H9 (cell line): ENCODE data around the gene NME2. TPM values are rescaled to one million over a fixed set of nuclear protein-coding genes. Genes with fewer than 3 reads are reported as not detected.

Experiments used
- DNase-seq: peaks from one replicate; pipeline ENCODE4 v3.0.0-alpha.2; 2017
- H2AFZ ChIP-seq: one replicate; pipeline ENCODE4 v1.6.1; 2013; ENCODE audit warnings: mild to moderate bottlenecking, low read length, control low read depth, moderate library complexity
- H2AK5ac ChIP-seq: 2 replicates; pipeline ENCODE4 v1.6.1; 2013; ENCODE audit warnings: low read length, control low read depth, mixed read lengths; ENCODE audit not compliant: insufficient read length
- H2BK120ac ChIP-seq: one replicate; pipeline ENCODE4 v1.6.1; 2013; ENCODE audit warnings: low read depth, mild to moderate bottlenecking, low read length, control low read depth, inconsistent platforms; ENCODE audit not compliant: poor library complexity, severe bottlenecking
- H2BK12ac ChIP-seq: 2 replicates; pipeline ENCODE4 v1.6.1; 2013; ENCODE audit warnings: low read length, control low read depth, mixed read lengths, low read depth; ENCODE audit not compliant: insufficient read length
- H2BK15ac ChIP-seq: 2 replicates; pipeline ENCODE4 v1.6.1; 2013; ENCODE audit warnings: low read depth, low read length, control low read depth
- H2BK20ac ChIP-seq: one replicate; pipeline ENCODE4 v1.6.1; 2013; ENCODE audit warnings: low read depth, mild to moderate bottlenecking, low read length, control low read depth, inconsistent platforms; ENCODE audit not compliant: poor library complexity, severe bottlenecking
- H2BK5ac ChIP-seq: 2 replicates; pipeline ENCODE4 v1.6.1; 2013; ENCODE audit warnings: low read length, control low read depth, mixed read lengths; ENCODE audit not compliant: insufficient read length
- H3K14ac ChIP-seq: 2 replicates; pipeline ENCODE4 v1.6.1; 2013; ENCODE audit warnings: low read length, control low read depth; ENCODE audit not compliant: insufficient read depth
- H3K18ac ChIP-seq: 2 replicates; pipeline ENCODE4 v1.6.1; 2013; ENCODE audit warnings: low read depth, mild to moderate bottlenecking, mixed read lengths, low read length, control low read depth; ENCODE audit not compliant: insufficient read length
- H3K23ac ChIP-seq: 2 replicates; pipeline ENCODE4 v1.6.1; 2013; ENCODE audit warnings: low read length, control low read depth, mixed read lengths, low read depth; ENCODE audit not compliant: insufficient read length
- H3K23me2 ChIP-seq: 2 replicates; pipeline ENCODE4 v1.6.1; 2013; ENCODE audit warnings: low read depth, mild to moderate bottlenecking, mixed read lengths, low read length, control low read depth; ENCODE audit not compliant: insufficient read length, poor library complexity, severe bottlenecking
- H3K27ac ChIP-seq: 2 replicates; pipeline ENCODE4 v1.5.1; 2013; ENCODE audit warnings: low read length, control low read depth, mixed read lengths, low read depth; ENCODE audit not compliant: insufficient read length
- H3K27me3 ChIP-seq: 2 replicates; pipeline ENCODE4 v1.6.1; 2013; ENCODE audit warnings: low read length, control low read depth, inconsistent platforms; ENCODE audit not compliant: insufficient read depth
- H3K4ac ChIP-seq: 2 replicates; pipeline ENCODE4 v1.6.1; 2013; ENCODE audit warnings: low read depth, mild to moderate bottlenecking, control low read depth, inconsistent platforms, low read length, moderate library complexity
- H3K4me1 ChIP-seq: 2 replicates; pipeline ENCODE4 v1.6.1; 2013; ENCODE audit warnings: low read length, control low read depth, inconsistent platforms; ENCODE audit not compliant: insufficient read depth
- H3K4me2 ChIP-seq: 2 replicates; pipeline ENCODE4 v1.6.1; 2013; ENCODE audit warnings: low read length, control low read depth, mixed read lengths; ENCODE audit not compliant: insufficient read length, insufficient read depth
- H3K56ac ChIP-seq: 2 replicates; pipeline ENCODE4 v1.6.1; 2013; ENCODE audit warnings: low read depth, mild to moderate bottlenecking, mixed read lengths, low read length, control low read depth; ENCODE audit not compliant: insufficient read length
- H3K79me1 ChIP-seq: 2 replicates; pipeline ENCODE4 v1.6.1; 2013; ENCODE audit warnings: low read depth, mild to moderate bottlenecking, moderate library complexity, low read length, control low read depth, inconsistent platforms; ENCODE audit not compliant: insufficient read depth, poor library complexity, severe bottlenecking
- H3K79me2 ChIP-seq: 2 replicates; pipeline ENCODE4 v1.6.1; 2013; ENCODE audit warnings: low read length, control low read depth, inconsistent platforms; ENCODE audit not compliant: insufficient read depth
- H3K9ac ChIP-seq: 2 replicates; pipeline ENCODE4 v1.6.1; 2013; ENCODE audit warnings: low read length, control low read depth, mixed read lengths; ENCODE audit not compliant: insufficient read length; ENCODE audit errors: extremely low read depth
- H3K9me3 ChIP-seq: one replicate; pipeline ENCODE4 v1.6.1; 2013; ENCODE audit warnings: low read depth, low read length, inconsistent platforms; ENCODE audit not compliant: control insufficient read depth
- H3T11ph ChIP-seq: one replicate; pipeline ENCODE4 v1.6.1; 2013; ENCODE audit warnings: mild to moderate bottlenecking, low read length, control low read depth, inconsistent platforms
- H4K20me1 ChIP-seq: one replicate; pipeline ENCODE4 v1.6.1; 2013; ENCODE audit not compliant: control insufficient read depth, insufficient read length, insufficient read depth
- H4K5ac ChIP-seq: 2 replicates; pipeline ENCODE4 v1.6.1; 2013; ENCODE audit warnings: low read depth, mild to moderate bottlenecking, mixed read lengths, low read length, control low read depth; ENCODE audit not compliant: insufficient read length
- H4K8ac ChIP-seq: replicated peaks from 2 replicates; pipeline ENCODE4 v1.6.1; 2013; ENCODE audit warnings: low read length, control low read depth, mixed read lengths, low read depth; ENCODE audit not compliant: insufficient read length
- H4K91ac ChIP-seq: 2 replicates; pipeline ENCODE4 v1.6.1; 2013; ENCODE audit warnings: low read depth, mild to moderate bottlenecking, moderate library complexity, mixed read lengths, low read length, control low read depth; ENCODE audit not compliant: insufficient read length
- H3K27ac Mint-ChIP-seq, 3 experiments: 2 replicates in 2 of 3; 3 replicates in 1 of 3; pipeline ENCODE4 v1.8.0; 2020 to 2021; ENCODE audit warnings: mixed read lengths in 3 of 3, mild to moderate bottlenecking in 1 of 3, moderate library complexity in 1 of 3
- H3K27me3 Mint-ChIP-seq: 2 replicates; pipeline ENCODE4 v1.8.0; 2021; ENCODE audit warnings: low read depth, mild to moderate bottlenecking, moderate library complexity, mixed read lengths
- H3K36me3 Mint-ChIP-seq, 3 experiments: 2 replicates in 2 of 3; 3 replicates in 1 of 3; pipeline ENCODE4 v1.8.0; 2020 to 2021; ENCODE audit warnings: low read depth in 3 of 3, mixed read lengths in 3 of 3; ENCODE audit not compliant: insufficient read depth in 1 of 3
- H3K4me1 Mint-ChIP-seq, 2 experiments: 2 replicates each; pipeline ENCODE4 v1.8.0; 2020; ENCODE audit warnings: mixed read lengths in 2 of 2
- H3K4me3 Mint-ChIP-seq, 2 experiments: 2 replicates in 1 of 2; 3 replicates in 1 of 2; pipeline ENCODE4 v1.8.0; 2020 to 2021; ENCODE audit warnings: mild to moderate bottlenecking in 2 of 2, mixed read lengths in 2 of 2, moderate library complexity in 1 of 2
- H3K9me3 Mint-ChIP-seq, 2 experiments: 2 replicates in 1 of 2; 3 replicates in 1 of 2; pipeline ENCODE4 v1.8.0; 2020; ENCODE audit warnings: mild to moderate bottlenecking in 2 of 2, mixed read lengths in 2 of 2, moderate library complexity in 1 of 2
- WGBS: extraction: QIAGEN DNeasy Blood & Tissue Kit; methylation state at CpG from one replicate; pipeline ENCODE4 v1.1.7; 2013; ENCODE audit warnings: missing lambda C conversion rate, low lambda C conversion rate, mixed read lengths; ENCODE audit not compliant: insufficient read length; ENCODE audit errors: extremely low coverage; 5-methylcytosine and 5-hydroxymethylcytosine counted together
- total RNA-seq: library from RNA; stranded (reverse); gene quantifications from 2 replicates; pipeline ENCODE4 v1.2.1, GENCODE V29; 2021
- TF ChIP-seq, protein P1 (sequence below): fragments of 200-600 bp; sonication (generic); conservative IDR thresholded peaks from 3 replicates; pipeline ENCODE4 v1.8.0; 2021; ENCODE audit warnings: antibody characterized with exemption, mild to moderate bottlenecking

NME2 gene
- total RNA-seq, 1 experiment from 2014 or later, result 819 TPM

DNA sequence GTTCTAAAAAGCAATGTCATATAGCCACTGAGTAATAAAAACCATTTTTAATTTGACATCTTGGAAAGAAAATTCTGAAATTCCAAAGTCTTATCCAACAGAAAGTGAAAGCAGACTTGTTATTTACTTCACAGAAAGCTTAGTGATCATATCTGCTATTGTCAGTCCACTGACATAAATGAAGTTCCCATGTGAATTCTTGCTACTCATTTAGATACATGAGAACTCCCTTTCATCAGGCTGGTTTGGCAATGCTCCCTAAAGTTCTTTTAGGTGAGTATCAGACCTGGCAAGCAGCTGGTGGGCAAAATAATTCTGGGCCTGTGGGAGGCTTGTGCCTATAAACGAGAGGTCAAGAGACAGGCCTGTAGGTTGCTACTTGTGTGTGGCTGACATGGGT lies 23.4 kb downstream of the NME2 start:
- no peaks in the 10 kb centered on the region for H3K27me3 ChIP-seq
- no peaks in the 10 kb centered on the region for H4K20me1 ChIP-seq
- no peak overlapping the region for H4K91ac ChIP-seq
- no peaks in the 10 kb centered on the region for H3K4me1 ChIP-seq
- H2BK120ac ChIP-seq, result no peak overlapping the region
- no peaks in the 10 kb centered on the region for H3K23me2 ChIP-seq
- no peak overlapping the region for H3K14ac ChIP-seq
- WGBS, result no CpG with 5 or more reads among the region's 1 CpG
- no peak overlapping the region for H4K5ac ChIP-seq
- no peak overlapping the region for H2BK20ac ChIP-seq
- Mint-ChIP-seq H3K4me3 (no peak overlapping the region), H3K36me3 (peaks cover 17 to 78% (median 73%) of the 10 kb centered on the region in 3 experiments; a peak in 6 of 7 replicates), H3K4me1 (no peaks in the 10 kb centered on the region), H3K9me3 (no peaks in the 10 kb centered on the region), H3K27me3 (no peaks in the 10 kb centered on the region), H3K27ac (no peak overlapping the region)
- no peak overlapping the region for H4K8ac ChIP-seq
- no peaks in the 10 kb centered on the region for H3K79me2 ChIP-seq
- no peaks in the 10 kb centered on the region for H3K9me3 ChIP-seq
- TF ChIP-seq, protein P1, sequence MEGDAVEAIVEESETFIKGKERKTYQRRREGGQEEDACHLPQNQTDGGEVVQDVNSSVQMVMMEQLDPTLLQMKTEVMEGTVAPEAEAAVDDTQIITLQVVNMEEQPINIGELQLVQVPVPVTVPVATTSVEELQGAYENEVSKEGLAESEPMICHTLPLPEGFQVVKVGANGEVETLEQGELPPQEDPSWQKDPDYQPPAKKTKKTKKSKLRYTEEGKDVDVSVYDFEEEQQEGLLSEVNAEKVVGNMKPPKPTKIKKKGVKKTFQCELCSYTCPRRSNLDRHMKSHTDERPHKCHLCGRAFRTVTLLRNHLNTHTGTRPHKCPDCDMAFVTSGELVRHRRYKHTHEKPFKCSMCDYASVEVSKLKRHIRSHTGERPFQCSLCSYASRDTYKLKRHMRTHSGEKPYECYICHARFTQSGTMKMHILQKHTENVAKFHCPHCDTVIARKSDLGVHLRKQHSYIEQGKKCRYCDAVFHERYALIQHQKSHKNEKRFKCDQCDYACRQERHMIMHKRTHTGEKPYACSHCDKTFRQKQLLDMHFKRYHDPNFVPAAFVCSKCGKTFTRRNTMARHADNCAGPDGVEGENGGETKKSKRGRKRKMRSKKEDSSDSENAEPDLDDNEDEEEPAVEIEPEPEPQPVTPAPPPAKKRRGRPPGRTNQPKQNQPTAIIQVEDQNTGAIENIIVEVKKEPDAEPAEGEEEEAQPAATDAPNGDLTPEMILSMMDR, result no peak
- H2AK5ac ChIP-seq, result no peak overlapping the region
- no peak overlapping the region for H3K23ac ChIP-seq
- H2AFZ ChIP-seq, result no peak overlapping the region
- H3K79me1 ChIP-seq, result no peaks in the 10 kb centered on the region
- no peak overlapping the region for H3K27ac ChIP-seq
- no peak overlapping the region for H2BK5ac ChIP-seq
- no peak overlapping the region for H3K4ac ChIP-seq
- H3K9ac ChIP-seq, result no peak overlapping the region
- H3K56ac ChIP-seq, result no peak overlapping the region
- H2BK15ac ChIP-seq, result no peak overlapping the region
- no peak overlapping the region for H3K4me2 ChIP-seq
- no peak for DNase-seq
- no peak overlapping the region for H2BK12ac ChIP-seq
- no peak overlapping the region for H3K18ac ChIP-seq
- no peak overlapping the region for H3T11ph ChIP-seq
